ENCODE data around the gene FN1. TPM values are rescaled to one million over a fixed set of nuclear protein-coding genes. Genes with fewer than 3 reads are reported as not detected.
A peak's percentile ranks its signal among the peaks of the same experiment; 100 is the strongest.

FN1 gene
- polyA plus RNA-seq, 1 donor (not counting 4 experiments of a cell fraction or from before 2014, with no cell fraction given) = 1,649 TPM

GRCh38 chr2:215421859-215422461 lies 13.9 kb downstream of the FN1 start:
- dilution Hi-C loops (cut with MboI; ENCODE audit: extremely low pct_ligation_motif_present, low sequenced_read_pairs) = no loop called here
- no peak overlapping the region for H3K9ac ChIP-seq (ENCODE audit: control insufficient read depth, extremely low read depth, insufficient read depth, low read length)
- no peak overlapping the region for H3K4me2 ChIP-seq (ENCODE audit: control insufficient read depth, extremely low read depth, insufficient read depth, low read depth, low read length)
- FAIRE-seq (peak; percentile 32), DNase-seq (ENCODE audit: low read depth, low spot score) (no peak)
- no peaks in the 10 kb centered on the region for H3K27me3 ChIP-seq (ENCODE audit: control insufficient read depth, extremely low read depth, insufficient read depth, low read length)
- no peak overlapping the region for H3K4me3 ChIP-seq (ENCODE audit: control insufficient read depth in 2 of 3, extremely low read depth in 1 of 3, insufficient read depth in 2 of 3, low read depth in 1 of 3, low read length in 3 of 3)
- H3K27ac ChIP-seq (ENCODE audit: control insufficient read depth, insufficient read depth, low read length) = no peak overlapping the region
- H3K4me1 ChIP-seq (ENCODE audit: control insufficient read depth, extremely low read depth, insufficient read depth, low read length) = no peaks in the 10 kb centered on the region
- no peaks in the 10 kb centered on the region for H4K20me1 ChIP-seq (ENCODE audit: control insufficient read depth, extremely low read depth, insufficient read depth, low read length)
- no peaks in the 10 kb centered on the region for H3K9me1 ChIP-seq (ENCODE audit: control insufficient read depth, extremely low read depth, insufficient read depth, low read length)
- peaks cover 6 to 41% of the 10 kb centered on the region in 2 experiments for H3K36me3 ChIP-seq (ENCODE audit: control insufficient read depth in 2 of 2, extremely low read depth in 1 of 2, insufficient read depth in 2 of 2, low read length in 2 of 2)
- TF ChIP-seq EZH2 (IDR thresholded peaks at IDR 0.05; ENCODE audit: low read length) = no peak
- no peak for TF ChIP-seq CTCF (optimal IDR thresholded peaks at IDR 0.05 in 1 of 3, IDR thresholded peaks at IDR 0.05 in 1 of 3, conservative IDR thresholded peaks at IDR 0.05 in 1 of 3; ENCODE audit: extremely low read depth in 1 of 3, insufficient read depth in 2 of 3, low read length in 3 of 3)
- no peaks in the 10 kb centered on the region for H3K79me2 ChIP-seq (ENCODE audit: control insufficient read depth, insufficient read depth, low read length)
- H3K9me3 ChIP-seq (ENCODE audit: control insufficient read depth, low read depth, low read length) = no peaks in the 10 kb centered on the region
- no peak overlapping the region for H2AFZ ChIP-seq (ENCODE audit: control insufficient read depth, low read length)

GRCh38 chr2:215420471-215420935 lies 15.4 kb downstream of the FN1 start:
- no peak overlapping the region for H3K9ac ChIP-seq (ENCODE audit: control insufficient read depth, extremely low read depth, insufficient read depth, low read length)
- H3K4me3 ChIP-seq (ENCODE audit: control insufficient read depth in 2 of 3, extremely low read depth in 1 of 3, insufficient read depth in 2 of 3, low read depth in 1 of 3, low read length in 3 of 3) = no peak overlapping the region
- no peak for FAIRE-seq
- no peak for DNase-seq (ENCODE audit: low read depth, low spot score)
- peaks cover 6 to 43% of the 10 kb centered on the region in 2 experiments for H3K36me3 ChIP-seq (ENCODE audit: control insufficient read depth in 2 of 2, extremely low read depth in 1 of 2, insufficient read depth in 2 of 2, low read length in 2 of 2)
- no peak overlapping the region for H3K4me2 ChIP-seq (ENCODE audit: control insufficient read depth, extremely low read depth, insufficient read depth, low read depth, low read length)
- dilution Hi-C loops (cut with MboI; ENCODE audit: extremely low pct_ligation_motif_present, low sequenced_read_pairs) = no loop called here
- H3K9me1 ChIP-seq (ENCODE audit: control insufficient read depth, extremely low read depth, insufficient read depth, low read length) = no peaks in the 10 kb centered on the region
- H3K9me3 ChIP-seq (ENCODE audit: control insufficient read depth, low read depth, low read length) = no peaks in the 10 kb centered on the region
- no peak overlapping the region for H3K27ac ChIP-seq (ENCODE audit: control insufficient read depth, insufficient read depth, low read length)
- H4K20me1 ChIP-seq (ENCODE audit: control insufficient read depth, extremely low read depth, insufficient read depth, low read length) = no peaks in the 10 kb centered on the region
- no peak overlapping the region for H2AFZ ChIP-seq (ENCODE audit: control insufficient read depth, low read length)
- TF ChIP-seq EZH2 (IDR thresholded peaks at IDR 0.05; ENCODE audit: low read length) (no peak), CTCF (optimal IDR thresholded peaks at IDR 0.05 in 1 of 3, IDR thresholded peaks at IDR 0.05 in 1 of 3, conservative IDR thresholded peaks at IDR 0.05 in 1 of 3; ENCODE audit: extremely low read depth in 1 of 3, insufficient read depth in 2 of 3, low read length in 3 of 3) (no peak)
- H3K4me1 ChIP-seq (ENCODE audit: control insufficient read depth, extremely low read depth, insufficient read depth, low read length) = no peaks in the 10 kb centered on the region
- no peaks in the 10 kb centered on the region for H3K27me3 ChIP-seq (ENCODE audit: control insufficient read depth, extremely low read depth, insufficient read depth, low read length)
- H3K79me2 ChIP-seq (ENCODE audit: control insufficient read depth, insufficient read depth, low read length) = no peaks in the 10 kb centered on the region
